Mucosa of gallbladder (tissue), 1 donor: ENCODE measurements around the gene HOXD10. TPM values are rescaled to one million over a fixed set of nuclear protein-coding genes. Genes with fewer than 3 reads are reported as not detected.

Source experiments
- DNase-seq: peaks from one replicate; pipeline ENCODE4 v3.0.0-alpha.2; 2020; ENCODE audit warnings: low spot score
- total RNA-seq: library from RNA; stranded (reverse); gene quantifications from one replicate; pipeline ENCODE4 v1.2.1, GENCODE V29; 2021
- donor health status: DM: no; HTN: no; CAD: no.

HOXD10 gene
- total RNA-seq, 1 donor from 2014 or later = not detected

DNA sequence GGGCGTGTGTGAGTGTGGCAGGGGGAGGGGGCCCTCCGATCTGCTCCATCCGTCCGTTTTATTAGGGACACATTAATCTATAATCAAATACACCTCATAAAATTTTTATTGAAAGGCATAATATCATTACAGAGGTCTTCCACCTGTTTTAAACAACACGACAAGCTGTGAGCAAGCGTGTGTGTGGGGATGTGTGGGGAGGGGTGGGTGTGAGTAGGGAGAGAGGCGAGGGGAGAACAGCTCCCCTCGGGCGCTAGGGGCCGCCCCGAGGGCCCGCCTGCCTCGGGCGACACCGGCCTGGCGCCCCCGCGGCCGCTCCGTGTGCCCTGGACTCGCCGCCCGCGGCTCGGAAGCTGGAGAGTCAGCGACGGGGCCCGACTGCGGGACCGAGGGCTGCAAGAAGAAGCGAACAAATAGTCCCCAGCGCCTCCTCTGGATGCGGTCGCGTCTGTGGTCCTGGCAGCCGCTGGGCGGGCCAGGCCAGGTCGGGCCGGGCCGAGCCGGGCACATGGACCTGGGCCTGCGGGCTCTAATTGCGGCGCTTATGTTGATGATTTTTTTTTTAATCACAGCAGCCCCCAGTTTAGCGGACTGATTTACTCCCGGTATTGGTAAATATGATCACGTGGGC, 5.6 kb downstream of the HOXD10 start:
- DNase-seq = no peak

DNA sequence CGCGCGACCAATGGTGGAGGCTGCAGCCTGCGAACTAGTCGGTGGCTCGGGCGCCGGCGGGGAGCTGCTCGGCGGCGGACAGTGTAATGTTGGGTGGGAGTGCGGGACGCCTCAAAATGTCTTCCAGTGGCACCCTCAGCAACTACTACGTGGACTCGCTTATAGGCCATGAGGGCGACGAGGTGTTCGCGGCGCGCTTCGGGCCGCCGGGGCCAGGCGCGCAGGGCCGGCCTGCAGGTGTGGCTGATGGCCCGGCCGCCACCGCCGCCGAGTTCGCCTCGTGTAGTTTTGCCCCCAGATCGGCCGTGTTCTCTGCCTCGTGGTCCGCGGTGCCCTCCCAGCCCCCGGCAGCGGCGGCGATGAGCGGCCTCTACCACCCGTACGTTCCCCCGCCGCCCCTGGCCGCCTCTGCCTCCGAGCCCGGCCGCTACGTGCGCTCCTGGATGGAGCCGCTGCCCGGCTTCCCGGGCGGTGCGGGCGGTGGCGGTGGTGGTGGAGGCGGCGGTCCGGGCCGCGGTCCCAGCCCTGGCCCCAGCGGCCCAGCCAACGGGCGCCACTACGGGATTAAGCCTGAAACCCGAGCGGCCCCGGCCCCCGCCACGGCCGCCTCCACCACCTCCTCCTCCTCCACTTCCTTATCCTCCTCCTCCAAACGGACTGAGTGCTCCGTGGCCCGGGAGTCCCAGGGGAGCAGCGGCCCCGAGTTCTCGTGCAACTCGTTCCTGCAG, 6.3 kb downstream of the HOXD10 start, which contains the start of gene HOXD9:
Gene HOXD9 (plus strand): TSS at position 37 of the 728 bp plus-strand sequence. CDS start 50 bp downstream, at position 87.
- no peak for DNase-seq

DNA sequence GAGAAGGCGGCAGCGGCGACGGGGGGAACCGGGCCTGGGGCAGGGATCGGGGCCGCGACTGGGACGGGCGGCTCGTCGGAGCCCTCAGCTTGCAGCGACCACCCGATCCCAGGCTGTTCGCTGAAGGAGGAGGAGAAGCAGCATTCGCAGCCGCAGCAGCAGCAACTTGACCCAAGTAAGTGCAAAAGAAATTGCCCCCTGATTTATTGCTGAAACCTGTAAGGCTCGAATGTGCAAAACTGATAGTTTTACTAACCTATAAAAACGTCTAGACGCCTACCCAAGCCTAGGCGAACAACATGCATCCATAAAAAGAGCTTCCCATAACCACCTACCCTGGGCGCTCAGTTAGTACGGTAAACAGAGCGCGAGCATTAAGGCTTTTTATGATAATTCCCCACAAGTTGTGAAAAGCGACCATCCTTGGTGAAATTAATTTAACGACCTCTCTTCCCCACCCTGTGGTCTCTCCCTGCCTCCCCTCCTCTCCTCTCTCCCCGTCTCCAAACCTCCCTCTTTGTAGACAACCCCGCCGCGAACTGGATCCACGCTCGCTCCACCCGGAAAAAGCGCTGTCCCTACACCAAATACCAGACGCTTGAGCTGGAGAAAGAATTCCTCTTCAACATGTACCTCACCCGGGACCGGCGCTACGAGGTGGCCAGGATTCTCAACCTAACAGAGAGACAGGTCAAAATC, 7.0 kb downstream of the HOXD10 start:
- DNase-seq = no peak

DNA sequence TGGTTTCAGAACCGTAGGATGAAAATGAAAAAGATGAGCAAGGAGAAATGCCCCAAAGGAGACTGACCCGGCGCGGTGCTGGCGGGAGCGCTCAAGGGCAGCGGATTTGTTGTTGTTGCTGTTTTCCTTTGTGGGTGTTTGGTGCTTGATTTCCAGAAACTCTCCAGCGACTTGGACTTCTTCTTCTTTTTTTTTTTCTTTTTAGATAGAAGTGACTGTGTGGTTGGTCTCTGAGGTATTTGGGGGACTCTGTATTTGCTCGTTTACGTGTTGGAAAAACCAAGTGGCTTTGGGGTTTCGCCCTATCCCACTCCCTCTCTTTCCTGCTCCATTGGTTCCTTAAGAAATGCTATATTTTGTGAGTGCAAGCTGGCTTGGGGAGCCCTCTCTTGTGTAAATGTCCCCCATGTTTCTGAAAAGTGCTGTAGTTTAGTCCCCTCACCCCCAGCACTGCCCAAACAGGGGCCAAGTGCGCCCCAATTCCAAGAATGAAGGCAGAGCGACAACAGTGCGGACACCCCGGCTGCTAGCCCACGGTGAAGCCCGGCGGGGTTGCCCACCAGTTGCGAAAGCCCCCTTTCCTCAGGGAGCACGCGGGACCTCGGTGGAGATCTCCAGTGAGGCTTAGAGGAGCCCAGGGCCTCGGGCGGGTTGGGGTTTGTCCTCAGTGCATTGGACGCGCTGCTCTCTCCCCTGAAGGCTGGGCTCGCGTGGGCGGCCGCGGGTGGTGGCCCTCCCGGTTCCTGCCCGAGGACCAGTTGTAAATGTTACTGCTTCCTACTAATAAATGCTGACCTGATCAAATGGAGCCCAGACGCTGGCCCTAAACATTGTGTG, 7.8 kb downstream of the HOXD10 start:
- no peak for DNase-seq

DNA sequence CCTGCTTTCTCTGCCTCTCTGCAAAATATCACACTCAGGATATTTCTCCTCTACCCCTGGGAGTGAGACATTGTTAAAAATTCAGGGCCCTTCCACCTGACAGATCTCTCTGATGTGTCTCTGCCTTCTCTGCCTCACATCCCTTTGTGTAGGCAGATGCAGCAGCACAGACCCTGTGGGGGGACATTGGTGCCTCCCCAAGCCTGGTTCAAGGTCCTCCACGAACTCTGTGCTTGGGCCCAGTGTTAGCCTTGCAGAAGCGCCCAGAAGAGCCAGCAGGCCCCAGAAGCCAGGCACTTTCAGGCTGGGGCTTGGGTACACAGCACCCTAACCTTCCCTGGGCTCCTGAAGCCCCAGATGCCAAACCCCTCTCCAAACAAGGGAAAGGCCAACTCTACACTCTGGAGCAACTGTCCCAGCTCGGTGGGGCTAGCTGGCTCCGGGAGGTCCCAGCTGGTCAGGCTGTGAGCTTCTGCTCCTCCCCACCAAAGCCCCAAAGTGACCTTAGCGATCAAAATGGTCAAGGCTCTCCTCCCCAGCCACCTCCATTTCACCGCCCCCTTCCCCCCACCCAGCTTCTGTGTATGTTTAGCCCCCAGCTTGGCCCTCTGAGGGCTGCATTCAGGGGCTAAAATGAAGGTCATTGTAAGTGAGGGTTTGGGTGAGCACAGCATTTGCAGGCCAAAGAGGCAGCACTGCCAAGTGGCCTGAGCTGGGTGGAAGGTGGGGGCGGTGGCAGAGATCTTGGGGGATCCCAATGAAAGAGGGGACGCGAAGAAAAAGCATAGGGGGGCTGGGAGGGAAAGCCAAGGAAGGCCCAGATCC, 8.6 kb downstream of the HOXD10 start:
- DNase-seq = no peak

DNA sequence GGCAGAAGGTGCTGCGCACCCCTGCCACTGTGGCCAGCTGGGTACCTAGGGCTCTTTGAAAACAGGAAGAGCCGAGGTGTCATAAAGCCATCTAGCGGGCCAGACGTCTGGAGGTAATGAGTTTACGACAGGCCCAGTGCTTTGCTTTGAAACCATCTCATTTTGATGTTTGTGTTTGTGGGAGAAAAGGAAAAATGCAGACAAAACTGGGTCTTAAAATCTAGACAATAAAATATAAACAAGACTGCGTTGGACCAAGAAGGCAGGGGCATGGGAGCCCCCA, 9.1 kb downstream of the HOXD10 start:
- no peak for DNase-seq

DNA sequence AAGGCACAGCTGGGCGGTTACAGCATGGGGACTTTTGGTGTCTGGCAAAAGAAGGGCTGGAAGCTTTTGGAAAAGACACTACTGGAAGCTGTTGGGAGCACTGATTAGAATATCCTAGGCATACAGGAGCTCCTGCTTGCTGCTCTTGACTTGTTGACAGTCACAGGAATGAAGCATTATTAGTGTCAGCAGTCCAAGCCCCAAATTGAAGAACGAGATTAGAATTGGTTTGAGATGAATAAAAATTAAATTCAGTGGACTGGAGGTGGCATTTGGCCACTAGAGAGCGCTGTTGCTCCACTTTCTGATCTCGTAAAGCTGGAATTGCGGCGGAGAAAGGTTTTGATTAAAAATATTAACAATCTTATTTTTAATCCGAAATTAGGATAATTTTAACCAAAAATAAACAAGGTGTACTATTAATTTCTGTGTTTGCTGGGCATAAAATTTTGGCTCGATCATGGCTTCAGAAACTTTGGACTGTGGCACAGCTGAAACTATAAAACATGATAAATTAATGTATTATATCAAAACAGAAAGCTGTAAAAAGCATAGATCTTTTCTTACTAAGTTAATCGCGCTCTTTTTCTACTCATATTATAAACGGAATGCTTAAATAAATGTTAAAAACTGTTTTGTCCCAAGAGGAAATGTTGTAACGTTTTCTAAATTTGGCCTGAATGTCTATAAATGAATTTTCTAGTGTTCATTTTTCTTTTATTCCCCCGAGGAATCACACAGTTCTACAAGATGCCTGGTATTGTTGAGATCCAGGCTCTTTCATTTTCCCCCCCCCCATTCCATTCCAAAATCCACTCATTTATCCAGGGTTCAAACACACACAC, 10.6 kb downstream of the HOXD10 start:
- DNase-seq = peak; percentile 73

DNA sequence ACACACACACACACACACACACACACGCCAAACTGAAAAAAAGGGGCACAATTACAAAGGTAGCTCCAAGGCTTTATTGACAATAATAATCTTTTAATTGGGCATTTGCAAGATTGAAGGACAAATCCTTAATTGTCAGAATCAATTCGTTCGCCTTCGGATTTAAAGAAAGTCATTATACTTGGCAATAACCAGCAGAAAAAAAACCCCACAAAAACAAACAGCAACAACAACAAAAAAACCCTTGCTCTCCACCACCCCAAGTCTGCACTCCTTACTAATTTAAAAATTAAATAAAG, 11.1 kb downstream of the HOXD10 start:
- DNase-seq = no peak

DNA sequence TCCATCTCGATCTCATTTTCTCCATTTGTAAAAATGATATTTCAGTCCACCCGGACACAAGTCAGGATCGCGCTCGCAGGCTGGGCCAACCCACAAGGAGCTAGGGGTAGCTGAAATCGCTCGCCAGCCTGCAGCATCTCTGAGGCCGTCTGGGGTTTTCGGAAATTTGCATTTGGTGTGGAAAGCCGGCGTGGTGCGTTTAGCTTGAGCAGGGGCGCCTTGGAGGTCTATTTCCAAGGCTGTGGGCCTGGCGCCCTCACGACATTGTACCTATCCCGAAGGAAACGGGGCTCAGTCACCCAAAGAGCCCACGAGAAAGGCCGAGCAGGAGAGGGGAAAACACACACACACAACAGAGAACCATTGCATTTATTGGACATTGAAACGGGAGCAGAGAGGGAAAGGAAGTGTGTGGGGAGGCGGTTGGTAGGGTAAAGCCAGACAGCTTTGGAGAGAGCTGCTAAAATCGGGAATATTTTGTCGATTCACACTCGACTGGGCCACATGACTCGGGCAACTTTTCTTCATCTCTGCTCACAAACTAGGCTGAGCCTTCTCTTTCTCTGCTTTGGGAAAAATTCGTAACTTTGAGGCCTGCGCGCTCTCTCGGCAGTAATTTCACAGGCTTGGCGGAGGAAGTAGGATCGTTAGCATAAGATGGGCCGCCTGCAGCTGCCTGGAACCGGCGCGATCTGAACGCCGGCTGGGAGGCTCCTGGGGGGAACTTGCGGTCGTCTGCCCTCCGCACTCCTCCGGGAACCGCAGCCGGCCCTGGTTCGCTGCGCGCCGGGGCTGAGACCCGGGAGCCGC, 11.8 kb downstream of the HOXD10 start:
- no peak for DNase-seq

DNA sequence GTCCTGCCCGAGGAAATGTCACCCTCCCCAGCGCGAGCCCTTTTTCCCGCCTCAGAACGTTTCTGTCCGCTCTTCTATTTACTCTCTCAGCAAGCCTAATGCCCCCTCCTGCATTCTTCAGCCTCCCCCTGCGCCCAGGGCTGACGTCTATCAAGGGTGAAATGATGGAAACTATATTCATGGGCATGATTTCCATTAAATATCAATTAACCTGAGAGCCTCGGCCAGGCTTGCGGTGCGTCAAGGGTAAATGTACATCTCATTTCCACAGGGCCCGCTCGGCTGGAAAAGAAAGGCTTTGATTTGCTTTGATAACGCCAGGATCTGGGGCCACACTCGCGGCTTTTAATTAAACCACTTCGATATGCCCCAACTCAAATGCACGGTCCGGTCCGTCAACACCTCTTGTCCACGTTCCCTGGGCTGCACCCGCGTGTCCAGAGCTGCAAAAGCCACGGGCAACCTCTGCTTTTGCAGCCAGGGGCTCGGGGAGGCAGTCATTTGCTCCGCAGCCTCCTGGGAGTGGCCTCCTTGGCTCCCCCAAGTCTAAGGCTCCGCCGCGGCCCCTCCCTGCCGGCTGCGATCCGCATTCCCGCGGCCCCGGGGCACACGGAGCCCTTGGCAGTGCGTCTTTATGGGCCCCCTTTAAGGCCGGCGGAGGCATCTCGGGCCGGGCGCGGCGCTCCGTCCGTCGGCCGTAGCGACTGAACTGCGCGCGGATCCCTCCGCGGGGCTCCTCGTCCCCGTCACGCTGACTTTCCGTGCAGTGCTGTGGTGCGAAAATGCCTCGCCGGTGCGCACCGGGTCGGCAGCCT, 12.6 kb downstream of the HOXD10 start, which contains the start of gene HOXD8:
Gene HOXD8 (plus strand): TSS at position 724 of the 815 bp plus-strand sequence. CDS start 662 bp downstream, outside the sequence.
- no peak for DNase-seq

DNA sequence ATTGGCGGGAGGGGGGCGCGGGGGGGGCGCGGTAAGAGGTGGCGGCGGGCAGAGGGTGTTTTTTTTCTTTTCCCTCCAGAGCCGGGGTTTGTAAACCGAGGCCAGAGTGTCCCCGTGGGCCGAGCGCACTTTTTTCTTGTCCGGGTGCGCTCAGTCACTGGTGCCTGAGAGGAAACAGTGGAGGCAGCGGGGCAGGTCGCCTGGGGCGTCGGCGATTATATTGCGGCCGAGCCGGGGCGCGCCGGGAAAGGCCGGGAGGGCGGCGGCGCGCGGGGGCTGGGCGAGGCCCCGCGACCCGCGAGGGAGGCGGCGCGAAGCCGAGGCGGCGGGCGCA, 13.2 kb downstream of the HOXD10 start:
- no peak for DNase-seq

DNA sequence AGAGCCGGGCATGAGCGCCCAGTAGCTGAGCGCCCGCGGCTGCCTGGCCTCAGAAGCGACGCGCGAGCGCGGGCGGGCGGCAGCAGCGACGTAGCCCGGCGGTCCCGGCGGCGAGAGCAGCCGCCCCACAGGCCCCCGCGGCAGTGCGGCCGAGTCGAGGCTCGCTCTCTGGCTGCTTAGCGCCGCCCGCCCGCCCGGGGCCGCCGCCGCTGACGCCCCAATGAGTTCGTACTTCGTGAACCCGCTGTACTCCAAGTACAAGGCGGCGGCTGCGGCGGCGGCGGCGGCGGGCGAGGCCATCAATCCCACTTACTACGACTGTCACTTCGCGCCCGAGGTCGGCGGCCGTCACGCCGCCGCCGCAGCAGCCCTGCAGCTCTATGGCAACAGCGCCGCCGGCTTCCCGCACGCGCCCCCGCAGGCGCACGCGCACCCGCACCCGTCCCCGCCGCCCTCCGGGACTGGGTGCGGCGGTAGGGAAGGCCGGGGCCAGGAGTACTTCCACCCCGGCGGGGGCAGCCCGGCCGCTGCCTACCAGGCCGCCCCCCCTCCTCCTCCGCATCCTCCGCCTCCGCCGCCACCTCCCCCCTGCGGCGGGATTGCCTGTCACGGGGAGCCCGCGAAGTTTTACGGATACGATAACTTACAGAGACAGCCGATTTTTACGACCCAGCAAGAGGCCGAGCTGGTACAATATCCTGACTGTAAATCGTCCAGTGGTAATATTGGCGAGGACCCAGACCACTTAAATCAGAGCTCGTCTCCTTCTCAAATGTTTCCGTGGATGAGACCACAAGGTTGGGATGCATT, 13.8 kb downstream of the HOXD10 start:
- no peak for DNase-seq

DNA sequence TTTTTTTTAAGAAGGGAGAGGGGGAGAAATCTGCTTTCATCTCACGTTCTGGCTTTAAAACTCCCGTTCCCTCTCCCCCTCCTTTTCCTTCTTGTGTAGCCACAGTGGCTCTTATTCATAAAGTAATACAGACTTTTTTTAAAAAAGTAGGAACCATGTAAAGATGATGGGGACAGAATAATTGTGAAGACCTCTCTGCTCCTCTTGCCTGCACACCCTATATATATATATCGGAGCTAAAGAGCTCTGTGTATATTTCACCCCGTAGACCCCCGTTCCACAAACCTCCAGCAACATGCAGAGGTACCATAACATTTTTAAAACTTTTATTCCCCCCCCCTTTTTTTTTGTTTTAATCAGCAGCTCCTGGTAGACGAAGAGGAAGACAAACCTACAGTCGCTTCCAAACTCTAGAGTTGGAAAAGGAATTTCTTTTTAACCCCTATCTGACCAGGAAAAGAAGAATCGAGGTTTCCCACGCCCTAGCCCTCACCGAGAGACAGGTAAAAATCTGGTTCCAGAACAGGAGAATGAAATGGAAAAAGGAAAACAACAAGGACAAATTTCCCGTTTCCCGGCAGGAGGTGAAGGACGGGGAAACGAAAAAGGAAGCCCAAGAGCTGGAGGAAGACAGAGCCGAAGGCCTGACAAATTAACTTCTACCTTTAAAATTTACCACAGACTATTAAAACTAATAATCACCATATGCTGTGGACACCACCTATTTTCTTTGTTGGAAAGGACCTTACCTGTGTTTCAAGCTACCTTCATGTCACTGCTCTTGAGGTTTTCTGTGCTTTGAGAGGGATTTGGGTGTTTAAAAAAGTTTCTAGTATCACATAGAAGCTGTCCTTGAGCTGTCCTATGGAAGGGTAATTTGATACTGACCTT, 14.6 kb downstream of the HOXD10 start:
- DNase-seq = no peak

DNA sequence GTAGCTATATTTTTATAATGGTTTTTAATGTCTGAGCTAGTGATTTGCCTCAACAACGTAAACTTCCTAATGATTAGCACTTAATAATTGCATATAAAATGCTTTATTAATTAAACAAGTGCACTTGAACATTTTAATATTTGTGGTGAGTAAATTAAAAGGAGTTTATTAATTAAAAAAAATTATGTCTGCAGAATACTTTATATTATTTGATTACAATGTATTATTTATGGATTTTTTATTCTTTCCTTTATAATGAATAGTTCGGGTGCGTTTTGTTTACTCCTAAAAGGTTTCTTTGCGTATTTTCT, 15.2 kb downstream of the HOXD10 start:
- DNase-seq = no peak

DNA sequence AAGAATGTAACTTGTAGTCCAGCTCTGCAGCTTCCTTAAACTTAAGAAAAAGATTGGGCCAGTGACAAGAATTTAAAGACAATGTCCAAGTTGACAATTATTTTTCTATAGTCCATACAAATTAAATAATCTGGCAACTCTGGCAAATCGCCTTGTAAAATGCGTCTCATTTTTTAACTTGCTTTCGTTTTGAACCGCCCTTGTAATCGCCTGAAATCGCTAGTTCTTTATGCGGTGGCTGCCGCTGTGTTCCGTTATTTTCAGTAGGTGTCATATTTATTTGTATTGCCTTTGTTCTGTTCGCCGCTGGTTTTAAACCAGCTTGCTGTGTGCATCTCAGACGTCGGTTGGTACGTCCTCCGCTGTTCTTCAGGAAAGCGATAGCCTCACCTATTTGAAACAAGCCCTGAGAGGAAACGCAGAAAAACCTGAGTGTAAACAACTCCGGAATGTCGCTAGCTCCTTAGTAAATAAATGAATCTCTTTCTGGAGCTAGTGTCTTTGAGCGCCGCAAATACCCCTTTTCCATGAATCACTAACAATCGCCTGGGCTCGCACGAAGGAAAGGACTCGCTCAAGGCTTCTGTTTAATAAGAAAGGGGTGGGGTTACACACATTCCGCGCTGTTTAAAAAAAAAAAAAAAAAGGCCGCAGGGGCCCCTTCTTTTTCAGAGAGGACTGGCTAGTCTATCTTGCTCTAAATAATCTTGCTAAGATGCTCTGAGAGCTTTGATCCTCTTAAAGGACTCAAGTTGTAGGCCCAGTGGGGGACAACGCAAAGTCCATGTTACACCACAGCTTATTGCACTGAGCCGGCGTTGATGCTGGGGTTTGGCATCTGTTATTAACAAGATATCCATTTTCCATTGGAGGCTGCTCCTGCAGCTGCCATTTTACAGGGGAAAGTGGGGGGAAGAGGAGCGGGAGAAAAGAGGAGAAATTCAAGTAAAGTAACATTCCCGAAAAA, 15.9 kb downstream of the HOXD10 start:
- no peak for DNase-seq

DNA sequence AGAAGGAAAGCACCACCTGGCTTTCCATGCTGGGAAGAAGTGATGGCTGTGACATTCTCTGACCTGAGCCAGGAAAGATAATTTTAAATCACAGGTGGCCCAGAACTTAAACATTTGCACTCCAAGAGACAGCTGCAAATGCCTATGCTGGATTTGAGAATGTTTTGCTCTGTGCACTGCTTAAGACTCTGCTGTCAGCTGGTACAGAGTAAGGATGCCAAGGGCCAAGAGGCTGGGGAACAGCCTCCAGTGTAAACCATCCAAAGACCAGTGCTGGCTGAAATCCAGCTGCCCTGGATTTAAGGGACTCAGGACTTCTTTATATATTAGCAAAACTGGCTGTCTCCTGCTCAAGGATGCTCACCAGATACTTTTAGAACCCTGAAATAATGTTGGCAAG, 16.8 kb downstream of the HOXD10 start:
- DNase-seq = no peak
